H9 (cell line): ENCODE measurements around the gene ADIPOR1. TPM values are rescaled to one million over a fixed set of nuclear protein-coding genes. Genes with fewer than 3 reads are reported as not detected.

ENCODE experiments used
- DNase-seq: peaks from one replicate; pipeline ENCODE4 v3.0.0-alpha.2; 2017
- H2AFZ ChIP-seq: one replicate; pipeline ENCODE4 v1.6.1; 2013; ENCODE audit warnings: mild to moderate bottlenecking, low read length, control low read depth, moderate library complexity
- H2AK5ac ChIP-seq: 2 replicates; pipeline ENCODE4 v1.6.1; 2013; ENCODE audit warnings: low read length, control low read depth, mixed read lengths; ENCODE audit not compliant: insufficient read length
- H2BK120ac ChIP-seq: one replicate; pipeline ENCODE4 v1.6.1; 2013; ENCODE audit warnings: low read depth, mild to moderate bottlenecking, low read length, control low read depth, inconsistent platforms; ENCODE audit not compliant: poor library complexity, severe bottlenecking
- H2BK12ac ChIP-seq: 2 replicates; pipeline ENCODE4 v1.6.1; 2013; ENCODE audit warnings: low read length, control low read depth, mixed read lengths, low read depth; ENCODE audit not compliant: insufficient read length
- H2BK15ac ChIP-seq: 2 replicates; pipeline ENCODE4 v1.6.1; 2013; ENCODE audit warnings: low read depth, low read length, control low read depth
- H2BK20ac ChIP-seq: one replicate; pipeline ENCODE4 v1.6.1; 2013; ENCODE audit warnings: low read depth, mild to moderate bottlenecking, low read length, control low read depth, inconsistent platforms; ENCODE audit not compliant: poor library complexity, severe bottlenecking
- H2BK5ac ChIP-seq: 2 replicates; pipeline ENCODE4 v1.6.1; 2013; ENCODE audit warnings: low read length, control low read depth, mixed read lengths; ENCODE audit not compliant: insufficient read length
- H3K14ac ChIP-seq: 2 replicates; pipeline ENCODE4 v1.6.1; 2013; ENCODE audit warnings: low read length, control low read depth; ENCODE audit not compliant: insufficient read depth
- H3K18ac ChIP-seq: 2 replicates; pipeline ENCODE4 v1.6.1; 2013; ENCODE audit warnings: low read depth, mild to moderate bottlenecking, mixed read lengths, low read length, control low read depth; ENCODE audit not compliant: insufficient read length
- H3K23ac ChIP-seq: 2 replicates; pipeline ENCODE4 v1.6.1; 2013; ENCODE audit warnings: low read length, control low read depth, mixed read lengths, low read depth; ENCODE audit not compliant: insufficient read length
- H3K23me2 ChIP-seq: 2 replicates; pipeline ENCODE4 v1.6.1; 2013; ENCODE audit warnings: low read depth, mild to moderate bottlenecking, mixed read lengths, low read length, control low read depth; ENCODE audit not compliant: insufficient read length, poor library complexity, severe bottlenecking
- H3K27ac ChIP-seq: 2 replicates; pipeline ENCODE4 v1.5.1; 2013; ENCODE audit warnings: low read length, control low read depth, mixed read lengths, low read depth; ENCODE audit not compliant: insufficient read length
- H3K27me3 ChIP-seq: 2 replicates; pipeline ENCODE4 v1.6.1; 2013; ENCODE audit warnings: low read length, control low read depth, inconsistent platforms; ENCODE audit not compliant: insufficient read depth
- H3K4ac ChIP-seq: 2 replicates; pipeline ENCODE4 v1.6.1; 2013; ENCODE audit warnings: low read depth, mild to moderate bottlenecking, control low read depth, inconsistent platforms, low read length, moderate library complexity
- H3K4me1 ChIP-seq: 2 replicates; pipeline ENCODE4 v1.6.1; 2013; ENCODE audit warnings: low read length, control low read depth, inconsistent platforms; ENCODE audit not compliant: insufficient read depth
- H3K4me2 ChIP-seq: 2 replicates; pipeline ENCODE4 v1.6.1; 2013; ENCODE audit warnings: low read length, control low read depth, mixed read lengths; ENCODE audit not compliant: insufficient read length, insufficient read depth
- H3K56ac ChIP-seq: 2 replicates; pipeline ENCODE4 v1.6.1; 2013; ENCODE audit warnings: low read depth, mild to moderate bottlenecking, mixed read lengths, low read length, control low read depth; ENCODE audit not compliant: insufficient read length
- H3K79me1 ChIP-seq: 2 replicates; pipeline ENCODE4 v1.6.1; 2013; ENCODE audit warnings: low read depth, mild to moderate bottlenecking, moderate library complexity, low read length, control low read depth, inconsistent platforms; ENCODE audit not compliant: insufficient read depth, poor library complexity, severe bottlenecking
- H3K79me2 ChIP-seq: 2 replicates; pipeline ENCODE4 v1.6.1; 2013; ENCODE audit warnings: low read length, control low read depth, inconsistent platforms; ENCODE audit not compliant: insufficient read depth
- H3K9ac ChIP-seq: 2 replicates; pipeline ENCODE4 v1.6.1; 2013; ENCODE audit warnings: low read length, control low read depth, mixed read lengths; ENCODE audit not compliant: insufficient read length; ENCODE audit errors: extremely low read depth
- H3K9me3 ChIP-seq: one replicate; pipeline ENCODE4 v1.6.1; 2013; ENCODE audit warnings: low read depth, low read length, inconsistent platforms; ENCODE audit not compliant: control insufficient read depth
- H3T11ph ChIP-seq: one replicate; pipeline ENCODE4 v1.6.1; 2013; ENCODE audit warnings: mild to moderate bottlenecking, low read length, control low read depth, inconsistent platforms
- H4K20me1 ChIP-seq: one replicate; pipeline ENCODE4 v1.6.1; 2013; ENCODE audit not compliant: control insufficient read depth, insufficient read length, insufficient read depth
- H4K5ac ChIP-seq: 2 replicates; pipeline ENCODE4 v1.6.1; 2013; ENCODE audit warnings: low read depth, mild to moderate bottlenecking, mixed read lengths, low read length, control low read depth; ENCODE audit not compliant: insufficient read length
- H4K8ac ChIP-seq: replicated peaks from 2 replicates; pipeline ENCODE4 v1.6.1; 2013; ENCODE audit warnings: low read length, control low read depth, mixed read lengths, low read depth; ENCODE audit not compliant: insufficient read length
- H4K91ac ChIP-seq: 2 replicates; pipeline ENCODE4 v1.6.1; 2013; ENCODE audit warnings: low read depth, mild to moderate bottlenecking, moderate library complexity, mixed read lengths, low read length, control low read depth; ENCODE audit not compliant: insufficient read length
- H3K27ac Mint-ChIP-seq, 3 experiments: 2 replicates in 2 of 3; 3 replicates in 1 of 3; pipeline ENCODE4 v1.8.0; 2020 to 2021; ENCODE audit warnings: mixed read lengths in 3 of 3, mild to moderate bottlenecking in 1 of 3, moderate library complexity in 1 of 3
- H3K27me3 Mint-ChIP-seq: 2 replicates; pipeline ENCODE4 v1.8.0; 2021; ENCODE audit warnings: low read depth, mild to moderate bottlenecking, moderate library complexity, mixed read lengths
- H3K36me3 Mint-ChIP-seq, 3 experiments: 2 replicates in 2 of 3; 3 replicates in 1 of 3; pipeline ENCODE4 v1.8.0; 2020 to 2021; ENCODE audit warnings: low read depth in 3 of 3, mixed read lengths in 3 of 3; ENCODE audit not compliant: insufficient read depth in 1 of 3
- H3K4me1 Mint-ChIP-seq, 2 experiments: 2 replicates each; pipeline ENCODE4 v1.8.0; 2020; ENCODE audit warnings: mixed read lengths in 2 of 2
- H3K4me3 Mint-ChIP-seq, 2 experiments: 2 replicates in 1 of 2; 3 replicates in 1 of 2; pipeline ENCODE4 v1.8.0; 2020 to 2021; ENCODE audit warnings: mild to moderate bottlenecking in 2 of 2, mixed read lengths in 2 of 2, moderate library complexity in 1 of 2
- H3K9me3 Mint-ChIP-seq, 2 experiments: 2 replicates in 1 of 2; 3 replicates in 1 of 2; pipeline ENCODE4 v1.8.0; 2020; ENCODE audit warnings: mild to moderate bottlenecking in 2 of 2, mixed read lengths in 2 of 2, moderate library complexity in 1 of 2
- WGBS: extraction: QIAGEN DNeasy Blood & Tissue Kit; methylation state at CpG from one replicate; pipeline ENCODE4 v1.1.7; 2013; ENCODE audit warnings: missing lambda C conversion rate, low lambda C conversion rate, mixed read lengths; ENCODE audit not compliant: insufficient read length; ENCODE audit errors: extremely low coverage; 5-methylcytosine and 5-hydroxymethylcytosine counted together
- total RNA-seq: library from RNA; stranded (reverse); gene quantifications from 2 replicates; pipeline ENCODE4 v1.2.1, GENCODE V29; 2021
- TF ChIP-seq, protein P1 (sequence below): fragments of 200-600 bp; sonication (generic); conservative IDR thresholded peaks from 3 replicates; pipeline ENCODE4 v1.8.0; 2021; ENCODE audit warnings: antibody characterized with exemption, mild to moderate bottlenecking

ADIPOR1 gene
- total RNA-seq, 1 experiment from 2014 or later, result 65.0 TPM

DNA sequence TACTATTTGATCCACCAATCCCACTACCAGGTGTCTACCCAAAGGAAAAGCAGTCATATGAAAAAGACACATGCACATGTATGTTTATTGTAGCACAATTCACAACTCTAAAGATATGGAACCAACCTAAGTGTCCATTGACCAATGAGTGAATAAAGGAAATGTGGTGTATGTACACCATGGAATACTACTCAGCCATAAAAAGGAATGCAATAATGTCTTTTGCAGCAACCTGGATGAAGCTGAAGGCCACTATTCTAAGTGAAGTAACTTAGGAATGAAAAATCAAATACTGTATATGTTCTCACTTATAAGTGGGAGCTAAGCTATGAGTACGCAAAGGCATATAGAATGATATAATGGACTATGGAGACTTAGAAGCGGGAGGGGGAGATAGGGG is 12.6 kb downstream of the ADIPOR1 start:
- H3K27me3 Mint-ChIP-seq, result no peaks in the 10 kb centered on the region
- no peak overlapping the region for H3K14ac ChIP-seq

More for the DNA sequence above, 12.6 kb downstream of the ADIPOR1 start:
- H3K27ac ChIP-seq, result no peak overlapping the region
- H3K23me2 ChIP-seq, result no peaks in the 10 kb centered on the region
- no peak overlapping the region for H2BK20ac ChIP-seq
- no peak overlapping the region for H3K18ac ChIP-seq
- H2BK15ac ChIP-seq, result no peak overlapping the region
- TF ChIP-seq, protein P1, sequence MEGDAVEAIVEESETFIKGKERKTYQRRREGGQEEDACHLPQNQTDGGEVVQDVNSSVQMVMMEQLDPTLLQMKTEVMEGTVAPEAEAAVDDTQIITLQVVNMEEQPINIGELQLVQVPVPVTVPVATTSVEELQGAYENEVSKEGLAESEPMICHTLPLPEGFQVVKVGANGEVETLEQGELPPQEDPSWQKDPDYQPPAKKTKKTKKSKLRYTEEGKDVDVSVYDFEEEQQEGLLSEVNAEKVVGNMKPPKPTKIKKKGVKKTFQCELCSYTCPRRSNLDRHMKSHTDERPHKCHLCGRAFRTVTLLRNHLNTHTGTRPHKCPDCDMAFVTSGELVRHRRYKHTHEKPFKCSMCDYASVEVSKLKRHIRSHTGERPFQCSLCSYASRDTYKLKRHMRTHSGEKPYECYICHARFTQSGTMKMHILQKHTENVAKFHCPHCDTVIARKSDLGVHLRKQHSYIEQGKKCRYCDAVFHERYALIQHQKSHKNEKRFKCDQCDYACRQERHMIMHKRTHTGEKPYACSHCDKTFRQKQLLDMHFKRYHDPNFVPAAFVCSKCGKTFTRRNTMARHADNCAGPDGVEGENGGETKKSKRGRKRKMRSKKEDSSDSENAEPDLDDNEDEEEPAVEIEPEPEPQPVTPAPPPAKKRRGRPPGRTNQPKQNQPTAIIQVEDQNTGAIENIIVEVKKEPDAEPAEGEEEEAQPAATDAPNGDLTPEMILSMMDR, result no peak
- no peaks in the 10 kb centered on the region for H3K4me1 ChIP-seq
- H2AK5ac ChIP-seq, result no peak overlapping the region
- H3K56ac ChIP-seq, result no peak overlapping the region
- Mint-ChIP-seq H3K36me3 (peaks cover 35 to 88% (median 77%) of the 10 kb centered on the region in 3 experiments; a peak in 6 of 7 replicates), H3K4me3 (no peak overlapping the region), H3K4me1 (no peaks in the 10 kb centered on the region), H3K27ac (no peak overlapping the region), H3K9me3 (no peaks in the 10 kb centered on the region)
- H3K4me2 ChIP-seq, result no peak overlapping the region
- WGBS, result no CpG with 5 or more reads among the region's 2 CpGs
- no peak overlapping the region for H2BK120ac ChIP-seq
- DNase-seq, result no peak
- no peaks in the 10 kb centered on the region for H4K20me1 ChIP-seq
- no peak overlapping the region for H4K8ac ChIP-seq
- no peak overlapping the region for H2AFZ ChIP-seq
- H3K79me1 ChIP-seq, result no peaks in the 10 kb centered on the region
- H3K27me3 ChIP-seq, result no peaks in the 10 kb centered on the region
- H3K23ac ChIP-seq, result no peak overlapping the region
- no peak overlapping the region for H2BK5ac ChIP-seq
- no peak overlapping the region for H3K9ac ChIP-seq
- H2BK12ac ChIP-seq, result no peak overlapping the region
- no peak overlapping the region for H4K91ac ChIP-seq
- no peaks in the 10 kb centered on the region for H3K9me3 ChIP-seq
- no peak overlapping the region for H3K4ac ChIP-seq
- H4K5ac ChIP-seq, result no peak overlapping the region
- no peaks in the 10 kb centered on the region for H3K79me2 ChIP-seq
- no peak overlapping the region for H3T11ph ChIP-seq
